Naive thymus-derived CD8-positive, alpha-beta T cell (primary cell): ENCODE data around the gene ARHGAP42. TPM values are rescaled to one million over a fixed set of nuclear protein-coding genes. Genes with fewer than 3 reads are reported as not detected.

ENCODE experiments used
- ATAC-seq, 2 donors: fragments of 150-1000 bp; cut with Tn5 transposase in 1 of 2; sonication (Bioruptor Pico), chemical (Tn5 transposase) in 1 of 2; 1 replicate in 1 of 2; 2 replicates in 1 of 2; pipeline ENCODE4 v1.10.0; 2021; ENCODE audit warnings: mild to moderate bottlenecking in 2 of 2, moderate library complexity in 2 of 2
- POLR2A ChIA-PET: fragments of 350-600 bp; sonication (Branson Sonifier 250); formaldehyde crosslinking; loops from one replicate; lab custom pipeline; 2021; ENCODE audit warnings: antibody characterized with exemption; lab: Charles Lee
- DNase-seq, 10 donors: peaks; one replicate each; pipeline versions ENCODE4 v3.0.0 to v3.0.0-alpha.2; 2020 to 2022
- H3K27ac Mint-ChIP-seq, 10 donors: one replicate each; pipeline ENCODE4 v1.8.0; 2020 to 2022; ENCODE audit warnings: mild to moderate bottlenecking in 10 of 10, mixed read lengths in 10 of 10, moderate library complexity in 4 of 10, inconsistent platforms in 1 of 10
- H3K27me3 Mint-ChIP-seq, 5 donors: one replicate each; pipeline ENCODE4 v1.8.0; 2021 to 2022; ENCODE audit warnings: mixed read lengths in 5 of 5
- H3K36me3 Mint-ChIP-seq, 3 donors: one replicate each; pipeline ENCODE4 v1.8.0; 2020 to 2022; ENCODE audit warnings: mixed read lengths in 3 of 3, mild to moderate bottlenecking in 2 of 3, inconsistent platforms in 1 of 3
- H3K4me1 Mint-ChIP-seq, 4 donors: one replicate each; pipeline ENCODE4 v1.8.0; 2021 to 2022; ENCODE audit warnings: mixed read lengths in 4 of 4
- H3K4me3 Mint-ChIP-seq, 10 donors: one replicate each; pipeline ENCODE4 v1.8.0; 2020 to 2022; ENCODE audit warnings: mild to moderate bottlenecking in 10 of 10, mixed read lengths in 10 of 10, moderate library complexity in 6 of 10, inconsistent platforms in 1 of 10
- H3K9me3 Mint-ChIP-seq, 9 donors: one replicate each; pipeline ENCODE4 v1.8.0; 2020 to 2022; ENCODE audit warnings: mixed read lengths in 9 of 9, mild to moderate bottlenecking in 3 of 9, inconsistent platforms in 1 of 9, moderate library complexity in 1 of 9
- polyA plus RNA-seq, 3 donors: library from polyadenylated mRNA; unstranded; fragments of 300-500 nt; fragmentation: Illumina TruSeq; gene quantifications; one replicate each; pipeline ENCODE4 v1.2.3, GENCODE V29; 2021
- total RNA-seq, 8 experiments: library from RNA in 2 of 8; stranded (reverse) in 2 of 8; gene quantifications; one replicate each; pipeline ENCODE4 v1.2.3 and lab custom pipeline; 2021 to 2026

ARHGAP42 gene
- total and polyA plus RNA-seq, 5 experiments from 2014 or later = 0.38 to 0.93 (median 0.83) TPM; not detected in 2

GRCh38 chr11:100948936-100949335 is 261.8 kb downstream of the ARHGAP42 start:
- peaks cover 0 to 4% (median 0%) of the 10 kb centered on the region in 4 donors for H3K4me1 Mint-ChIP-seq
- POLR2A ChIA-PET = no interaction called here
- H3K9me3 Mint-ChIP-seq = no peaks in the 10 kb centered on the region
- H3K36me3 Mint-ChIP-seq = no peaks in the 10 kb centered on the region
- no peak overlapping the region for H3K4me3 Mint-ChIP-seq
- ATAC-seq = no peak
- no peaks in the 10 kb centered on the region for H3K27me3 Mint-ChIP-seq
- DNase-seq = no peak
- H3K27ac Mint-ChIP-seq = no peak overlapping the region

GRCh38 chr11:100949443-100949842 is 262.4 kb downstream of the ARHGAP42 start:
- no peaks in the 10 kb centered on the region for H3K27me3 Mint-ChIP-seq
- ATAC-seq (no peak), DNase-seq (no peak)
- POLR2A ChIA-PET = no interaction called here
- peaks cover 0 to 4% (median 0%) of the 10 kb centered on the region in 4 donors for H3K4me1 Mint-ChIP-seq
- H3K36me3 Mint-ChIP-seq = no peaks in the 10 kb centered on the region
- no peak overlapping the region for H3K4me3 Mint-ChIP-seq
- H3K27ac Mint-ChIP-seq = no peak overlapping the region
- no peaks in the 10 kb centered on the region for H3K9me3 Mint-ChIP-seq

- no peak for ATAC-seq
- H3K9me3 Mint-ChIP-seq = peaks cover 0 to 1% (median 0%) of the 10 kb centered on the region in 9 donors
- no peaks in the 10 kb centered on the region for H3K27me3 Mint-ChIP-seq
- no peak for DNase-seq
- no peak overlapping the region for H3K27ac Mint-ChIP-seq
- POLR2A ChIA-PET = no interaction called here
- no peaks in the 10 kb centered on the region for H3K4me1 Mint-ChIP-seq
- no peaks in the 10 kb centered on the region for H3K36me3 Mint-ChIP-seq
- H3K4me3 Mint-ChIP-seq = no peak overlapping the region
Observed at GRCh38 chr11:100955318-100955717, 268.2 kb downstream of the ARHGAP42 start.

- ATAC-seq (no peak), DNase-seq (no peak)
- no peaks in the 10 kb centered on the region for H3K4me1 Mint-ChIP-seq
- POLR2A ChIA-PET = no interaction called here
- H3K36me3 Mint-ChIP-seq = no peaks in the 10 kb centered on the region
- H3K4me3 Mint-ChIP-seq = no peak overlapping the region
- no peak overlapping the region for H3K27ac Mint-ChIP-seq
- no peaks in the 10 kb centered on the region for H3K27me3 Mint-ChIP-seq
- H3K9me3 Mint-ChIP-seq = peaks cover 0 to 1% (median 0%) of the 10 kb centered on the region in 9 donors
Observed at GRCh38 chr11:100956351-100956750, 269.3 kb downstream of the ARHGAP42 start.

- POLR2A ChIA-PET = no interaction called here
- no peak for ATAC-seq
- H3K4me3 Mint-ChIP-seq = no peak overlapping the region
- H3K36me3 Mint-ChIP-seq = no peaks in the 10 kb centered on the region
- no peaks in the 10 kb centered on the region for H3K4me1 Mint-ChIP-seq
- H3K27ac Mint-ChIP-seq = no peak overlapping the region
- no peaks in the 10 kb centered on the region for H3K27me3 Mint-ChIP-seq
- no peak for DNase-seq
- peaks cover 0 to 1% (median 0%) of the 10 kb centered on the region in 9 donors for H3K9me3 Mint-ChIP-seq
Observed at GRCh38 chr11:100957499-100957898, 270.4 kb downstream of the ARHGAP42 start.

- POLR2A ChIA-PET = no interaction called here
- no peak for ATAC-seq
- H3K27ac Mint-ChIP-seq = no peak overlapping the region
- DNase-seq = no peak
- peaks cover 0 to 2% (median 0%) of the 10 kb centered on the region in 5 donors for H3K27me3 Mint-ChIP-seq
- H3K4me1 Mint-ChIP-seq = no peaks in the 10 kb centered on the region
- H3K36me3 Mint-ChIP-seq = no peaks in the 10 kb centered on the region
- H3K4me3 Mint-ChIP-seq = no peak overlapping the region
- H3K9me3 Mint-ChIP-seq = peaks cover 0 to 4% (median 0%) of the 10 kb centered on the region in 9 donors
Observed at GRCh38 chr11:100961633-100962032, 274.5 kb downstream of the ARHGAP42 start.

- no peak for DNase-seq
- POLR2A ChIA-PET = no interaction called here
- H3K36me3 Mint-ChIP-seq = no peaks in the 10 kb centered on the region
- no peak for ATAC-seq
- no peak overlapping the region for H3K27ac Mint-ChIP-seq
- H3K27me3 Mint-ChIP-seq = peaks cover 0 to 2% (median 0%) of the 10 kb centered on the region in 5 donors
- H3K9me3 Mint-ChIP-seq = peaks cover 0 to 6% (median 4%) of the 10 kb centered on the region in 9 donors
- no peak overlapping the region for H3K4me3 Mint-ChIP-seq
- no peaks in the 10 kb centered on the region for H3K4me1 Mint-ChIP-seq
Observed at GRCh38 chr11:100963375-100963774, 276.3 kb downstream of the ARHGAP42 start.

GRCh38 chr11:100964435-100964834 is 277.3 kb downstream of the ARHGAP42 start:
- ATAC-seq (no peak), DNase-seq (no peak)
- Mint-ChIP-seq H3K4me3 (no peak overlapping the region), H3K27me3 (peaks cover 0 to 2% (median 0%) of the 10 kb centered on the region in 5 donors), H3K36me3 (peaks cover 0 to 6% (median 0%) of the 10 kb centered on the region in 3 donors), H3K27ac (no peak overlapping the region), H3K9me3 (peaks cover 3 to 17% (median 6%) of the 10 kb centered on the region in 9 donors), H3K4me1 (no peaks in the 10 kb centered on the region)
- POLR2A ChIA-PET = no interaction called here

- peaks cover 0 to 2% (median 0%) of the 10 kb centered on the region in 5 donors for H3K27me3 Mint-ChIP-seq
- H3K9me3 Mint-ChIP-seq = peaks cover 5 to 24% (median 12%) of the 10 kb centered on the region in 9 donors
- H3K4me3 Mint-ChIP-seq = no peak overlapping the region
- DNase-seq (no peak), ATAC-seq (no peak)
- H3K4me1 Mint-ChIP-seq = no peaks in the 10 kb centered on the region
- H3K27ac Mint-ChIP-seq = no peak overlapping the region
- H3K36me3 Mint-ChIP-seq = peaks cover 0 to 9% (median 0%) of the 10 kb centered on the region in 3 donors
- POLR2A ChIA-PET = no interaction called here
Observed at GRCh38 chr11:100965346-100965745, 278.3 kb downstream of the ARHGAP42 start.

GRCh38 chr11:100966366-100966765 is 279.3 kb downstream of the ARHGAP42 start:
- no peak for ATAC-seq
- DNase-seq = no peak
- POLR2A ChIA-PET = no interaction called here
- peaks cover 0 to 9% (median 0%) of the 10 kb centered on the region in 3 donors for H3K36me3 Mint-ChIP-seq
- H3K27ac Mint-ChIP-seq = no peak overlapping the region
- no peak overlapping the region for H3K4me3 Mint-ChIP-seq
- H3K27me3 Mint-ChIP-seq = peaks cover 0 to 2% (median 0%) of the 10 kb centered on the region in 5 donors
- H3K9me3 Mint-ChIP-seq = peaks cover 5 to 24% (median 14%) of the 10 kb centered on the region in 9 donors
- H3K4me1 Mint-ChIP-seq = no peaks in the 10 kb centered on the region

GRCh38 chr11:100969008-100969407 is 281.9 kb downstream of the ARHGAP42 start:
- no peaks in the 10 kb centered on the region for H3K4me1 Mint-ChIP-seq
- H3K4me3 Mint-ChIP-seq = no peak overlapping the region
- H3K27ac Mint-ChIP-seq = no peak overlapping the region
- peaks cover 0 to 4% (median 0%) of the 10 kb centered on the region in 5 donors for H3K27me3 Mint-ChIP-seq
- no peak for DNase-seq
- peaks cover 4 to 28% (median 14%) of the 10 kb centered on the region in 9 donors for H3K9me3 Mint-ChIP-seq
- peaks cover 0 to 9% (median 0%) of the 10 kb centered on the region in 3 donors for H3K36me3 Mint-ChIP-seq
- POLR2A ChIA-PET = no interaction called here
- no peak for ATAC-seq

- Mint-ChIP-seq H3K4me3 (no peak overlapping the region), H3K36me3 (peaks cover 0 to 9% (median 0%) of the 10 kb centered on the region in 3 donors), H3K27me3 (peaks cover 0 to 4% (median 0%) of the 10 kb centered on the region in 5 donors), H3K4me1 (no peaks in the 10 kb centered on the region), H3K9me3 (peaks cover 1 to 28% (median 14%) of the 10 kb centered on the region in 9 donors), H3K27ac (no peak overlapping the region)
- no peak for ATAC-seq
- POLR2A ChIA-PET = no interaction called here
- DNase-seq = no peak
Observed at GRCh38 chr11:100970283-100971164, 283.4 kb downstream of the ARHGAP42 start.

GRCh38 chr11:100972046-100972445 is 285.0 kb downstream of the ARHGAP42 start:
- no peak for ATAC-seq
- Mint-ChIP-seq H3K4me3 (no peak overlapping the region), H3K27ac (no peak overlapping the region), H3K27me3 (peaks cover 0 to 4% (median 0%) of the 10 kb centered on the region in 5 donors), H3K4me1 (no peaks in the 10 kb centered on the region), H3K36me3 (peaks cover 0 to 9% (median 0%) of the 10 kb centered on the region in 3 donors), H3K9me3 (peaks cover 0 to 28% (median 14%) of the 10 kb centered on the region in 9 donors)
- DNase-seq = no peak
- POLR2A ChIA-PET = no interaction called here
